C4-2B (cell line): ENCODE data around the gene RAX.

ENCODE experiments used
- CTCF ChIP-seq: fragments of 450-650 bp; conservative IDR thresholded peaks from 2 replicates; pipeline ENCODE4 v1.5.1; 2017; ENCODE audit warnings: mild to moderate bottlenecking
- ZFX ChIP-seq: fragments of 450-650 bp; IDR thresholded peaks from 2 replicates; pipeline ENCODE4 v1.6.1; 2017

- TF ChIP-seq CTCF (no peak), ZFX (no peak)
Observed at GRCh38 chr18:59272891-59273758, at the start of gene RAX.
